Vagina (tissue), 2 donors: ENCODE measurements around the gene PFKL.
"Not testable (repeated sequence)": the region's sequence is repeated elsewhere in the genome, so short reads cannot be mapped to it uniquely, and the experiment has no call there.

ENCODE experiments used
- CTCF ChIP-seq, 3 experiments: fragments of 450-650 bp in 2 of 3; fragments of 200-600 bp in 1 of 3; sonication (generic) in 1 of 3; IDR thresholded peaks; one replicate each; pipeline ENCODE4 v1.5.1; 2017 to 2019; ENCODE audit warnings: antibody characterized with exemption in 3 of 3, mild to moderate bottlenecking in 2 of 3, moderate library complexity in 2 of 3
- POLR2A ChIP-seq, 2 donors: fragments of 450-650 bp; IDR thresholded peaks; one replicate each; pipeline ENCODE4 v1.6.1; 2017; ENCODE audit warnings: antibody characterized with exemption in 2 of 2, mild to moderate bottlenecking in 2 of 2, moderate library complexity in 2 of 2
- POLR2AphosphoS5 ChIP-seq, 2 donors: sonication (generic); formaldehyde crosslinking; IDR thresholded peaks; one replicate each; pipeline ENCODE4 v1.9.0; 2017; ENCODE audit warnings: antibody characterized with exemption in 2 of 2, mild to moderate bottlenecking in 2 of 2, low read depth in 1 of 2; ENCODE audit not compliant: insufficient read depth in 1 of 2

- not testable (repeated sequence) for TF ChIP-seq CTCF (IDR thresholded peaks at IDR 0.05); POLR2A (IDR thresholded peaks at IDR 0.05); POLR2AphosphoS5 (IDR thresholded peaks at IDR 0.05; ENCODE audit: insufficient read depth in 1 of 2, low read depth in 1 of 2)
These were observed 16.6 kb upstream of the PFKL start for GRCh38 chr21:44283211-44283785.
